ENCODE results near the gene NSL1. TPM values are rescaled to one million over a fixed set of nuclear protein-coding genes. Genes with fewer than 3 reads are reported as not detected.
A peak's percentile ranks its signal among the peaks of the same experiment; 100 is the strongest.

The NSL1 gene
- total RNA-seq, 4 donors from 2014 or later = 28.8 to 44.7 (median 32.6) TPM

DNA sequence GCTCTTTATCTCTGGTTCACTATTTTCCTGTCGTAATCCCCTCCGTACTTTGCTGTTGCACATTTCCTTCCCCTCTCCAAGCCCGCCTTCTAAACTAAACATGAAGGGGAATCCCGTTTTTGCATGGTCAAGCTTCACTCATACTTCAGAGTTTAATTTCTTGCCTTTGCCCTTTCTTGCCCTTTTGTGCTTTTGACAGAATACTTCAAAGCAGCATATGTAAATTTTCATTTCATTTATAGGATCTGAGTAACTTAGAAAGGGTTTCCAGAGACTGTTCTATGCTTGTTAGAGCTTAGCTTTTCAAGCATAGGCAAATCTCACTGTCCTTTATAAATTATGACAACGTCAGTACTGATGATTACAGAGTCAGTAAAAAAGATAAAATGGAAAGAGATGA is 28.1 kb upstream of the NSL1 start:
- peaks cover 0 to under 1% (median 0%) of the 10 kb centered on the region in 3 donors for H3K36me3 ChIP-seq
- no peaks in the 10 kb centered on the region for H3K9me3 ChIP-seq
- peaks cover 0 to 4% (median 2%) of the 10 kb centered on the region in 4 donors for H3K4me1 ChIP-seq
- H3K27me3 ChIP-seq = no peaks in the 10 kb centered on the region
- no peak overlapping the region for H3K27ac ChIP-seq
- TF ChIP-seq, protein P1, sequence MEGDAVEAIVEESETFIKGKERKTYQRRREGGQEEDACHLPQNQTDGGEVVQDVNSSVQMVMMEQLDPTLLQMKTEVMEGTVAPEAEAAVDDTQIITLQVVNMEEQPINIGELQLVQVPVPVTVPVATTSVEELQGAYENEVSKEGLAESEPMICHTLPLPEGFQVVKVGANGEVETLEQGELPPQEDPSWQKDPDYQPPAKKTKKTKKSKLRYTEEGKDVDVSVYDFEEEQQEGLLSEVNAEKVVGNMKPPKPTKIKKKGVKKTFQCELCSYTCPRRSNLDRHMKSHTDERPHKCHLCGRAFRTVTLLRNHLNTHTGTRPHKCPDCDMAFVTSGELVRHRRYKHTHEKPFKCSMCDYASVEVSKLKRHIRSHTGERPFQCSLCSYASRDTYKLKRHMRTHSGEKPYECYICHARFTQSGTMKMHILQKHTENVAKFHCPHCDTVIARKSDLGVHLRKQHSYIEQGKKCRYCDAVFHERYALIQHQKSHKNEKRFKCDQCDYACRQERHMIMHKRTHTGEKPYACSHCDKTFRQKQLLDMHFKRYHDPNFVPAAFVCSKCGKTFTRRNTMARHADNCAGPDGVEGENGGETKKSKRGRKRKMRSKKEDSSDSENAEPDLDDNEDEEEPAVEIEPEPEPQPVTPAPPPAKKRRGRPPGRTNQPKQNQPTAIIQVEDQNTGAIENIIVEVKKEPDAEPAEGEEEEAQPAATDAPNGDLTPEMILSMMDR (IDR thresholded peaks at IDR 0.05) = no peak
- TF ChIP-seq POLR2A (IDR thresholded peaks at IDR 0.05) (no peak), EP300 (IDR thresholded peaks at IDR 0.05) (no peak)
- no peak overlapping the region for H3K4me3 ChIP-seq
- DNase-seq (ENCODE audit: low spot score in 2 of 2) = no peak
- WGBS, 2 donors = 44 to 48% methylated on average over 5 of the region's 5 CpGs

DNA sequence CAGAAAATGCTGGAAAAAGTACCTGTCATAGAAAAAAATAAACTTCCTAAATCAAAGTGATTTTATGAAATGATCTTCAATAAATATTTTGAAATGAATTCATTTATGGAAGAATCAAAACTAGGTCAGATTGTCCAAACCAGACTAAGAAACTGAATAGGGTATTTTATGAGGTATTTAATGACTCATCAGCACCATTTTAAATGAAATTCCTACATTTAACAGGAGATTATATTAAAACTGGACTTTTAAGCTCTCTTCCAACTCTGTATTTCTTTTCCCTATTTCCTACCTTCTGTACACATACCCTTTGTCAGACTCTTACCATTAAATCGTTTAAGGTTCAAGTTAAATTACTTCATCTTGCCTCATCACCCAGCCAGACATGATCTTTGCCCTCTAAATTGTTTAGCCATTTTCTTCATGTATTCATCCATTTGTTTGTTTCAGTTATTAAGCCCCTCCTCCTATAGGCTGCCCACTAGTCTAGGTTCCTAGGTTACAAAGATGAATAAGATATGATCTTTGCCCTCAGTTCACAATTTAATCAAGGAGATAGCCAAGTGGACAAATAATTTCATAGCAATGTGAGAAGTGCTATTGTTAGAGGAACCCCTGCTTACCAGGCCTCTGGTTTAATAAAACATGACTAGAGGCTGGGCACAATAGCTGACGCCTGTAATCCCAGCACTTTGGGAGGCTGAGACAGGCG is 25.1 kb upstream of the NSL1 start:
- DNase-seq (ENCODE audit: low spot score in 2 of 2) = no peak
- WGBS, 2 donors = 56 to 57% methylated on average over 3 of the region's 3 CpGs
- peaks cover 0 to 4% (median 2%) of the 10 kb centered on the region in 4 donors for H3K4me1 ChIP-seq
- peaks cover 0 to 24% (median 0%) of the 10 kb centered on the region in 3 donors for H3K36me3 ChIP-seq
- TF ChIP-seq POLR2A (IDR thresholded peaks at IDR 0.05) (no peak), EP300 (IDR thresholded peaks at IDR 0.05) (no peak)
- TF ChIP-seq, protein P1 (IDR thresholded peaks at IDR 0.05) = no peak
- H3K9me3 ChIP-seq = no peaks in the 10 kb centered on the region
- H3K4me3 ChIP-seq = no peak overlapping the region
- no peak overlapping the region for H3K27ac ChIP-seq
- H3K27me3 ChIP-seq = no peaks in the 10 kb centered on the region

DNA sequence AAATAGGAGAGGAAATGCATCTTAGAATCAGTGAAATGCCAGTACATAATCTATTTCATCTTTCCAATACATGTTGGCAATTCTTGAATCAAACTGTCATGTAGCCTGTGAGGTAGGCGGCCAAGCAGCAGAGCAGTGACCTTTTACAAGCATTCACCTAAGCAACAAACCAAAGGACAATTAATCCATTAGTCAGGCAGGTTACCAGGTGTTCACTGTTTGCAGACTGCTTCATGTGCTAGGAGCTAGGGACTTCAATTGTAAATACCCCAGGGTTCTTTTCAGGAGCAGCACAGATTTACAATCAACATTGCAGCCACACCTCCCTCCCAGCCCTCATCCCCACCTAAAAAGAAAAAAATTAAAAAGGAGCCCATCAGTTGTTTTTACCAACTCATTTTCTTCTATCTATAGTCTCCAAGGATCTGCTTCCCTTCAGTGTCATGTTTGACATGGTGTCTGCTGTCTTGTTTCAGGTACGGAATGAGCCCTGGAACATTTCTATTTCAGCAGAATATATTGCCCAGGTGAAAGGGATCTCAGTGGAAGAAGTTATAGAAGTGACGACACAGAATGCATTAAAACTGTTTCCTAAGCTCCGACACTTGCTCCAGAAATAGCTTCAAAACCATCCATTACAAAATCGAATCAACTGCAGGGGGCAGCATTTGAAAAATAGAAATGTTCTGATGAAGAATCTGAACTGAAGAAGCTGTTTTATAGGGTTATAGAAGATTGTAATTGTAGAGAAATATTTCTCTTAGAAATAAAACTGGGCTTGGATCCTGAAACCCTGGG is 23.2 kb upstream of the NSL1 start:
- WGBS, 2 donors = 60 to 64% methylated on average over 5 of the region's 5 CpGs

GRCh38 chr1:212805767-212806166 is 14.2 kb upstream of the NSL1 start:
- 81 to 87% methylated on average over 3 of the region's 3 CpGs for WGBS, 2 donors
- Histone ChIP-seq H3K9me3 (no peaks in the 10 kb centered on the region), H3K27me3 (no peaks in the 10 kb centered on the region), H3K36me3 (peaks cover 0 to 85% (median 0%) of the 10 kb centered on the region in 3 donors), H3K4me3 (no peak overlapping the region), H3K4me1 (no peaks in the 10 kb centered on the region), H3K27ac (no peak overlapping the region)
- TF ChIP-seq EP300 (IDR thresholded peaks at IDR 0.05) (no peak), POLR2A (IDR thresholded peaks at IDR 0.05) (no peak)
- TF ChIP-seq, protein P1 (IDR thresholded peaks at IDR 0.05) = no peak
- no peak for DNase-seq (ENCODE audit: low spot score in 2 of 2)

More for the DNA sequence above, 23.2 kb upstream of the NSL1 start:
- Histone ChIP-seq H3K27me3 (no peaks in the 10 kb centered on the region), H3K4me1 (peaks cover 0 to 2% (median under 1%) of the 10 kb centered on the region in 4 donors), H3K4me3 (no peak overlapping the region), H3K9me3 (no peaks in the 10 kb centered on the region), H3K36me3 (peaks cover 0 to 43% (median 0%) of the 10 kb centered on the region in 3 donors), H3K27ac (no peak overlapping the region)
- TF ChIP-seq EP300 (IDR thresholded peaks at IDR 0.05) = no peak
- TF ChIP-seq, protein P1 (IDR thresholded peaks at IDR 0.05) = peak in 3 of 5 experiments; percentile 12 to 28 (median 22)
- peak in 1 of 2 donors; percentile 60 for DNase-seq (ENCODE audit: low spot score in 2 of 2)

- Histone ChIP-seq H3K27me3 (no peaks in the 10 kb centered on the region), H3K36me3 (peaks cover 0 to 73% (median 0%) of the 10 kb centered on the region in 3 donors), H3K4me3 (no peak overlapping the region), H3K9me3 (no peaks in the 10 kb centered on the region), H3K27ac (no peak overlapping the region), H3K4me1 (peaks cover 0 to 23% (median 2%) of the 10 kb centered on the region in 4 donors)
- 90 to 93% methylated on average over 3 of the region's 3 CpGs for WGBS, 2 donors
- TF ChIP-seq POLR2A (IDR thresholded peaks at IDR 0.05) (no peak), EP300 (IDR thresholded peaks at IDR 0.05) (no peak)
- TF ChIP-seq, protein P1 (IDR thresholded peaks at IDR 0.05) = no peak
- no peak for DNase-seq (ENCODE audit: low spot score in 2 of 2)
These were observed 6.1 kb upstream of the NSL1 start for GRCh38 chr1:212797681-212798080.

Data from tibial nerve (tissue), 4 donors.